ENCODE results near the gene CCL28.
A peak's percentile ranks its signal among the peaks of the same experiment; 100 is the strongest.
"Not testable (repeated sequence)": the region's sequence is repeated elsewhere in the genome, so short reads cannot be mapped to it uniquely, and the experiment has no call there.

The CCL28 gene

GRCh38 chr5:43412644-43413043 lies 453 bp upstream of the CCL28 start:
- intact Hi-C loops (cut with DNase I): no loop called here
- no peak for DNase-seq

- intact Hi-C loops (cut with DNase I): no loop called here
- DNase-seq: no peak
Measured at GRCh38 chr5:43411495-43411894, 696 bp downstream of the CCL28 start.

- intact Hi-C loops (cut with DNase I): no loop called here
- DNase-seq: no peak
Measured at GRCh38 chr5:43410414-43410813, 1.8 kb downstream of the CCL28 start.

- intact Hi-C loops (cut with DNase I): no loop called here
- no peak for DNase-seq
Measured at GRCh38 chr5:43409809-43410271, 2.4 kb downstream of the CCL28 start.

- intact Hi-C loops (cut with DNase I); DNase-seq: not testable (repeated sequence)
Measured at GRCh38 chr5:43402524-43403066, 9.6 kb downstream of the CCL28 start.

GRCh38 chr5:43401827-43402226 lies 10.4 kb downstream of the CCL28 start:
- no peak for DNase-seq
- intact Hi-C loops (cut with DNase I): no loop called here

- no peak for DNase-seq
- intact Hi-C loops (cut with DNase I): no loop called here
Measured at GRCh38 chr5:43400082-43400481, 12.1 kb downstream of the CCL28 start.

- intact Hi-C loops (cut with DNase I): no loop called here
- peak in 15 of 42 donors; percentile 2 to 37 (median 9) for DNase-seq
Measured at GRCh38 chr5:43396762-43397304, 15.4 kb downstream of the CCL28 start.

GRCh38 chr5:43390471-43390870 lies 21.7 kb downstream of the CCL28 start:
- intact Hi-C loops (cut with DNase I): no loop called here
- no peak for DNase-seq

- intact Hi-C loops (cut with DNase I): loop anchor here (10.0 kb wide), 1 partner anchor 285 kb away; no protein-coding TSS in a partner anchor
- peak in 39 of 42 donors; percentile 4 to 85 (median 62) for DNase-seq
Measured at GRCh38 chr5:43389679-43390329, 22.4 kb downstream of the CCL28 start.

- intact Hi-C loops (cut with DNase I): loop anchor here (10.0 kb wide), 1 partner anchor 282 kb away; no protein-coding TSS in a partner anchor
- peak in 17 of 42 donors; percentile 3 to 66 (median 27) for DNase-seq
Measured at GRCh38 chr5:43386960-43387362, 25.2 kb downstream of the CCL28 start.

- DNase-seq: no peak
- intact Hi-C loops (cut with DNase I): no loop called here
Measured at GRCh38 chr5:43376496-43377140, 35.6 kb downstream of the CCL28 start.

- intact Hi-C loops (cut with DNase I): no loop called here
- DNase-seq: no peak
Measured at GRCh38 chr5:43371821-43372220, 40.4 kb downstream of the CCL28 start.

GRCh38 chr5:43370352-43370751 lies 41.8 kb downstream of the CCL28 start:
- intact Hi-C loops (cut with DNase I): no loop called here

GRCh38 chr5:43369651-43370050 lies 42.5 kb downstream of the CCL28 start:
- intact Hi-C loops (cut with DNase I): no loop called here
- DNase-seq: no peak

More at GRCh38 chr5:43370352-43370751, 41.8 kb downstream of the CCL28 start:
- DNase-seq: no peak

- intact Hi-C loops (cut with DNase I): no loop called here
- no peak for DNase-seq
Measured at GRCh38 chr5:43367909-43368669, 44.1 kb downstream of the CCL28 start.

GRCh38 chr5:43367453-43367852 lies 44.7 kb downstream of the CCL28 start:
- intact Hi-C loops (cut with DNase I): no loop called here
- no peak for DNase-seq

GRCh38 chr5:43366680-43367246 lies 45.4 kb downstream of the CCL28 start:
- DNase-seq; intact Hi-C loops (cut with DNase I): not testable (repeated sequence)

- intact Hi-C loops (cut with DNase I); DNase-seq: not testable (repeated sequence)
Measured at GRCh38 chr5:43365155-43365554, 47.0 kb downstream of the CCL28 start.
